GM12865 (cell line): ENCODE results near the gene DNAJB6.
A peak's percentile ranks its signal among the peaks of the same experiment; 100 is the strongest.

Source experiments
- DNase-seq: peaks from one replicate; pipeline ENCODE4 v3.0.0; 2010; ENCODE audit warnings: low read depth
- H3K4me3 ChIP-seq: 2 replicates; pipeline ENCODE4 v1.5.1; 2011; ENCODE audit warnings: mild to moderate bottlenecking, low read depth, low read length, control low read depth
- CTCF ChIP-seq: IDR thresholded peaks from 2 replicates; pipeline ENCODE4 v1.5.1; 2011; ENCODE audit warnings: low read length, control low read depth, low read depth, inconsistent platforms; ENCODE audit not compliant: insufficient read depth; ENCODE audit errors: missing control alignments

DNAJB6 gene

GRCh38 chr7:157357129-157358040, 20.6 kb downstream of the DNAJB6 start:
- TF ChIP-seq CTCF, result no peak
- no peak overlapping the region for H3K4me3 ChIP-seq
- peak; percentile 79 for DNase-seq

GRCh38 chr7:157358041-157358752, 21.4 kb downstream of the DNAJB6 start:
- no peak for TF ChIP-seq CTCF
- no peak overlapping the region for H3K4me3 ChIP-seq
- no peak for DNase-seq

- no peak overlapping the region for H3K4me3 ChIP-seq
- TF ChIP-seq CTCF, result no peak
- DNase-seq, result no peak
Observed at GRCh38 chr7:157358753-157359096, 21.9 kb downstream of the DNAJB6 start.

GRCh38 chr7:157359581-157359980, 22.8 kb downstream of the DNAJB6 start:
- no peak for DNase-seq
- no peak for TF ChIP-seq CTCF
- no peak overlapping the region for H3K4me3 ChIP-seq

GRCh38 chr7:157360483-157361025, 23.8 kb downstream of the DNAJB6 start:
- H3K4me3 ChIP-seq, result no peak overlapping the region
- DNase-seq, result no peak
- TF ChIP-seq CTCF, result no peak

- H3K4me3 ChIP-seq, result no peak overlapping the region
- no peak for TF ChIP-seq CTCF
- no peak for DNase-seq
Observed at GRCh38 chr7:157361537-157361936, 24.7 kb downstream of the DNAJB6 start.
